A549 treated with ZK216348 at 1 μM for 4 hours (cell line): ENCODE measurements around the gene FNDC1. TPM values are rescaled to one million over a fixed set of nuclear protein-coding genes. Genes with fewer than 3 reads are reported as not detected.

Experiments
- total RNA-seq: library from RNA; stranded (reverse); fragments of 200-300 nt; extraction: Qiagen RNA extraction; gene quantifications from 5 replicates; pipeline ENCODE4 v1.2.3, GENCODE V29; 2022; ENCODE audit warnings: low read depth

FNDC1 gene
- 0.05 to 0.13 TPM (median 0.08 TPM) in 4 of 5 replicates, not detected in the other for total RNA-seq

DNA sequence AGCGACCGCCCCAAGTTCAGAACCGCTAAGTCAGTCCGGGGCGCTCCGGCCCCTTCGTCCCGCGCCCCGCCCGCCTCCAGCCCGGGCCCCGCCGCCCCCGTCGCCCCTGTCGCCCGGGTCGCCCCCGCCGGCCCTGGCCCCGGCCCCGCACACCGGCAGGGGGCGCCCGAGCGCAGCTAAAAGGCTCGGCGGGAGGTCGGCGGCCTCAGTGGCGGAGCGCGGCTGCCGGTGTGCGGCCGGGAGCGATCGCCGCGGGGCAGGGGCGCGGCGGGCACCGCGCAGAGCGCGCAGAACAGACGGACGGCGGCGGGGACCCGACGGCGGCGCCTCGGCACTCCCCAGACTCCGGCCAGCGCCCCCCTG, at the start of gene FNDC1:
FNDC1 (plus strand) TSS at position 208 of the 363 bp plus-strand sequence. CDS start 197 bp downstream, outside the sequence.

Other genes starting within 250 kb of the FNDC1 start
- gene RSPH3, start 169.2 kb upstream of the FNDC1 start, total RNA-seq, result 3.9 to 6.0 TPM (median 4.5 TPM) in 5 replicates
- gene TAGAP, start 124.4 kb upstream of the FNDC1 start, total RNA-seq, result not detected in 5 replicates